EL (cell line): ENCODE measurements around the gene SHC4.
A peak's percentile ranks its signal among the peaks of the same experiment; 100 is the strongest.
"Not testable (repeated sequence)": the region's sequence is repeated elsewhere in the genome, so short reads cannot be mapped to it uniquely, and the experiment has no call there.

Source experiments
- DNase-seq: peaks from one replicate; pipeline ENCODE4 v3.0.0-alpha.2; 2016

Gene SHC4

GRCh38 chr15:48877630-48878595 is 85.8 kb downstream of the SHC4 start, which contains the start of gene EID1:
EID1 (plus strand) TSS chr15:48878134; CDS start chr15:48878177, 43 bp downstream.
- peak; percentile 94 for DNase-seq

- no peak for DNase-seq
These were observed 87.7 kb downstream of the SHC4 start for GRCh38 chr15:48876057-48876456.

GRCh38 chr15:48875241-48875960 is 88.3 kb downstream of the SHC4 start:
- DNase-seq, result no peak

GRCh38 chr15:48872632-48873031 is 91.1 kb downstream of the SHC4 start:
- no peak for DNase-seq

GRCh38 chr15:48871542-48871941 is 92.2 kb downstream of the SHC4 start:
- no peak for DNase-seq

GRCh38 chr15:48869966-48870365 is 93.8 kb downstream of the SHC4 start:
- no peak for DNase-seq

- DNase-seq, result peak; percentile 87
These were observed 95.2 kb downstream of the SHC4 start for GRCh38 chr15:48868536-48868935.

- no peak for DNase-seq
These were observed 95.7 kb downstream of the SHC4 start for GRCh38 chr15:48868023-48868422.

- DNase-seq, result peak; percentile 59
These were observed 97.6 kb downstream of the SHC4 start for GRCh38 chr15:48866141-48866563.

GRCh38 chr15:48865370-48866079 is 98.2 kb downstream of the SHC4 start:
- DNase-seq, result peak; percentile 48

- DNase-seq, result no peak
These were observed 101.0 kb downstream of the SHC4 start for GRCh38 chr15:48862705-48863104.

GRCh38 chr15:48861813-48862431 is 101.8 kb downstream of the SHC4 start:
- DNase-seq, result peak; percentile 68

- DNase-seq, result peak; percentile 22
These were observed 104.3 kb downstream of the SHC4 start for GRCh38 chr15:48859426-48859825.

- peak; percentile 62 for DNase-seq
These were observed 105.3 kb downstream of the SHC4 start for GRCh38 chr15:48858401-48858800.

- DNase-seq, result peak; percentile 39
These were observed 106.8 kb downstream of the SHC4 start for GRCh38 chr15:48856942-48857341.

GRCh38 chr15:48855501-48856440 is 107.9 kb downstream of the SHC4 start:
- peak; percentile 63 for DNase-seq

GRCh38 chr15:48854434-48854833 is 109.3 kb downstream of the SHC4 start:
- not testable (repeated sequence) for DNase-seq

GRCh38 chr15:48851956-48852355 is 111.8 kb downstream of the SHC4 start:
- DNase-seq, result no peak

GRCh38 chr15:48850648-48851047 is 113.1 kb downstream of the SHC4 start:
- no peak for DNase-seq

- no peak for DNase-seq
These were observed 118.6 kb downstream of the SHC4 start for GRCh38 chr15:48845123-48845522.

GRCh38 chr15:48842501-48842900 is 121.2 kb downstream of the SHC4 start:
- DNase-seq, result no peak
